Testis (tissue), 2 donors: ENCODE results near the gene FHOD3.

Experiments used
- CTCF ChIP-seq, 3 experiments: fragments of 450-650 bp in 2 of 3; fragments of 200-600 bp in 1 of 3; sonication (generic) in 1 of 3; IDR thresholded peaks; one replicate each; pipeline ENCODE4 v1.5.1; 2016 to 2019; ENCODE audit warnings: antibody characterized with exemption in 3 of 3, mild to moderate bottlenecking in 2 of 3, moderate library complexity in 1 of 3
- POLR2A ChIP-seq: fragments of 450-650 bp; IDR thresholded peaks from one replicate; pipeline ENCODE4 v1.6.1; 2017; ENCODE audit warnings: antibody characterized with exemption, mild to moderate bottlenecking, moderate library complexity

- no peak for TF ChIP-seq POLR2A
- no peak for TF ChIP-seq CTCF (IDR thresholded peaks at IDR 0.05)
These were observed 145.2 kb downstream of the FHOD3 start for GRCh38 chr18:36442717-36443116.
